Measurements from ENCODE around the gene APPL2.

GRCh38 chr12:105253866-105254513 is 18.0 kb upstream of the APPL2 start:
- TF ChIP-seq EZH2 (IDR thresholded peaks at IDR 0.05) (no peak), POLR2AphosphoS5 (IDR thresholded peaks at IDR 0.05; ENCODE audit: borderline replicate concordance, low read depth, low read length) (no peak), FOXP2 (optimal IDR thresholded peaks at IDR 0.05; ENCODE audit: control extremely low read depth, extremely low read length, insufficient read depth) (no peak)

Data from SK-N-MC (cell line).